ENCODE measurements around the gene LAIR2.

GRCh38 chr19:54473892-54474372 lies 28.7 kb upstream of the LAIR2 start:
- TF ChIP-seq POLR2A (IDR thresholded peaks at IDR 0.05; ENCODE audit: borderline replicate concordance, extremely low read depth, insufficient read depth, insufficient read length), result no peak
- TF ChIP-seq ELF1 (IDR thresholded peaks at IDR 0.05; ENCODE audit: borderline replicate concordance, low read depth), result no peak
- TF ChIP-seq SIN3A (IDR thresholded peaks at IDR 0.05; ENCODE audit: low read depth), result no peak
- TF ChIP-seq, protein P1, sequence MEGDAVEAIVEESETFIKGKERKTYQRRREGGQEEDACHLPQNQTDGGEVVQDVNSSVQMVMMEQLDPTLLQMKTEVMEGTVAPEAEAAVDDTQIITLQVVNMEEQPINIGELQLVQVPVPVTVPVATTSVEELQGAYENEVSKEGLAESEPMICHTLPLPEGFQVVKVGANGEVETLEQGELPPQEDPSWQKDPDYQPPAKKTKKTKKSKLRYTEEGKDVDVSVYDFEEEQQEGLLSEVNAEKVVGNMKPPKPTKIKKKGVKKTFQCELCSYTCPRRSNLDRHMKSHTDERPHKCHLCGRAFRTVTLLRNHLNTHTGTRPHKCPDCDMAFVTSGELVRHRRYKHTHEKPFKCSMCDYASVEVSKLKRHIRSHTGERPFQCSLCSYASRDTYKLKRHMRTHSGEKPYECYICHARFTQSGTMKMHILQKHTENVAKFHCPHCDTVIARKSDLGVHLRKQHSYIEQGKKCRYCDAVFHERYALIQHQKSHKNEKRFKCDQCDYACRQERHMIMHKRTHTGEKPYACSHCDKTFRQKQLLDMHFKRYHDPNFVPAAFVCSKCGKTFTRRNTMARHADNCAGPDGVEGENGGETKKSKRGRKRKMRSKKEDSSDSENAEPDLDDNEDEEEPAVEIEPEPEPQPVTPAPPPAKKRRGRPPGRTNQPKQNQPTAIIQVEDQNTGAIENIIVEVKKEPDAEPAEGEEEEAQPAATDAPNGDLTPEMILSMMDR (IDR thresholded peaks at IDR 0.05 in 2 of 3, conservative IDR thresholded peaks at IDR 0.05 in 1 of 3; ENCODE audit: borderline replicate concordance in 1 of 3, insufficient read depth in 1 of 3, low read depth in 2 of 3, low read length in 2 of 3), result no peak
- no peak for TF ChIP-seq POLR2AphosphoS5 (IDR thresholded peaks at IDR 0.05; ENCODE audit: low read depth, low read length)
- no peak for TF ChIP-seq EZH2 (IDR thresholded peaks at IDR 0.05)
- no peak for TF ChIP-seq YY1 (IDR thresholded peaks at IDR 0.05; ENCODE audit: extremely low read depth, insufficient replicate concordance, low read depth, low read length)

All from HCT116 (cell line).